ENCODE results near the gene MEF2D.

MEF2D gene

DNA sequence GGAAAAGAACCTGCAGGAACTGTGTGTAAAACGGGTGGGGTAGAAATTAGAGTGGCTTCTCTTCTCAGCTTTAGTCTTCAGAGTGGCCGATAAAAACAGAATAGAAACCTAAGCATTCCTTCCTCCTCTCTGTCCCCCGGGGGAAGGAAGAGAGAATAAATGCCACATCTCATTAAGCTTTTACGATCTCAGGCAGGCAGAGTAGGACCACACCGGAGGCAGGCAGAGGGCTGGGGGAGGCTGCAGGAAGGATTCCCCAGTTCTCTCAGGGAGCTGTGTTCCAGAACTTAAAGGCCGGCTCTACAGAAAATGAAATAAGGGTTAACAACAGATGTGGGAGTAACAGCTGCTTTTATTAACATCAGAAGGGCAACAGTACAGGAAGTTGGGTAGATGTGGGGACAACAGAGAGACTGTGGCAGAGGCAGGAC, 24.5 kb upstream of the MEF2D start:
- no peak overlapping the region for H3K4me3 ChIP-seq (ENCODE audit: low read depth, low read length)
- H3K36me3 ChIP-seq (replicated peaks) = no peaks in the 10 kb centered on the region
- in situ Hi-C loops (cut with HindIII; ENCODE audit: low pct_ligation_motif_present, low sequenced_read_pairs) = loop anchor here (10.0 kb wide), 1 partner anchor 50 kb away; the partner anchor contains the start of genes IQGAP3 and TTC24
- TF ChIP-seq, protein P1, sequence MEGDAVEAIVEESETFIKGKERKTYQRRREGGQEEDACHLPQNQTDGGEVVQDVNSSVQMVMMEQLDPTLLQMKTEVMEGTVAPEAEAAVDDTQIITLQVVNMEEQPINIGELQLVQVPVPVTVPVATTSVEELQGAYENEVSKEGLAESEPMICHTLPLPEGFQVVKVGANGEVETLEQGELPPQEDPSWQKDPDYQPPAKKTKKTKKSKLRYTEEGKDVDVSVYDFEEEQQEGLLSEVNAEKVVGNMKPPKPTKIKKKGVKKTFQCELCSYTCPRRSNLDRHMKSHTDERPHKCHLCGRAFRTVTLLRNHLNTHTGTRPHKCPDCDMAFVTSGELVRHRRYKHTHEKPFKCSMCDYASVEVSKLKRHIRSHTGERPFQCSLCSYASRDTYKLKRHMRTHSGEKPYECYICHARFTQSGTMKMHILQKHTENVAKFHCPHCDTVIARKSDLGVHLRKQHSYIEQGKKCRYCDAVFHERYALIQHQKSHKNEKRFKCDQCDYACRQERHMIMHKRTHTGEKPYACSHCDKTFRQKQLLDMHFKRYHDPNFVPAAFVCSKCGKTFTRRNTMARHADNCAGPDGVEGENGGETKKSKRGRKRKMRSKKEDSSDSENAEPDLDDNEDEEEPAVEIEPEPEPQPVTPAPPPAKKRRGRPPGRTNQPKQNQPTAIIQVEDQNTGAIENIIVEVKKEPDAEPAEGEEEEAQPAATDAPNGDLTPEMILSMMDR (IDR thresholded peaks at IDR 0.05; ENCODE audit: low read depth, low read length, missing control alignments) = no peak
- DNase-seq = no peak
- H3K27ac ChIP-seq = no peak overlapping the region
- no peaks in the 10 kb centered on the region for H3K27me3 ChIP-seq (replicated peaks)

DNA sequence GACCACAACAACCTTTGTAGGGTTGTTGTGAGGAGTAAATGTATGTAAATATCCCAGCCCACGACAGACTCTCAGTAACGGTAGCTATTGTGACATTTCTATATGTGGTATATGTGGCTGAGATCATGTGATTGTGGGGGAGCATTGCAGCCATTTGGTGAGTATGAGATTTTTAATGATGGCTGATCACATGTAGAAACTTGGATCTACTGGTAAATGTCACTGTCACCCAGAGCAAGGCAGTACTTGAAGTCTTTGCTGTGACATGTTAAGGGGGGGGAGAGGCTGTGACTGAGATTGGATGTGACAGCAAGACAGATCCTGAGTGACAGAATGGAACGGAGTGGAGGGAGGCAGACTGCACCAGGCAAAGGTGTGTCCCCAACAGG, 23.9 kb upstream of the MEF2D start:
- no peak for DNase-seq
- no peaks in the 10 kb centered on the region for H3K27me3 ChIP-seq (replicated peaks)
- in situ Hi-C loops (cut with HindIII; ENCODE audit: low pct_ligation_motif_present, low sequenced_read_pairs) = loop anchor here (10.0 kb wide), 1 partner anchor 50 kb away; the partner anchor contains the start of genes IQGAP3 and TTC24
- H3K36me3 ChIP-seq (replicated peaks) = no peaks in the 10 kb centered on the region
- TF ChIP-seq, protein P1 (IDR thresholded peaks at IDR 0.05; ENCODE audit: low read depth, low read length, missing control alignments) = no peak
- no peak overlapping the region for H3K4me3 ChIP-seq (ENCODE audit: low read depth, low read length)
- no peak overlapping the region for H3K27ac ChIP-seq

DNA sequence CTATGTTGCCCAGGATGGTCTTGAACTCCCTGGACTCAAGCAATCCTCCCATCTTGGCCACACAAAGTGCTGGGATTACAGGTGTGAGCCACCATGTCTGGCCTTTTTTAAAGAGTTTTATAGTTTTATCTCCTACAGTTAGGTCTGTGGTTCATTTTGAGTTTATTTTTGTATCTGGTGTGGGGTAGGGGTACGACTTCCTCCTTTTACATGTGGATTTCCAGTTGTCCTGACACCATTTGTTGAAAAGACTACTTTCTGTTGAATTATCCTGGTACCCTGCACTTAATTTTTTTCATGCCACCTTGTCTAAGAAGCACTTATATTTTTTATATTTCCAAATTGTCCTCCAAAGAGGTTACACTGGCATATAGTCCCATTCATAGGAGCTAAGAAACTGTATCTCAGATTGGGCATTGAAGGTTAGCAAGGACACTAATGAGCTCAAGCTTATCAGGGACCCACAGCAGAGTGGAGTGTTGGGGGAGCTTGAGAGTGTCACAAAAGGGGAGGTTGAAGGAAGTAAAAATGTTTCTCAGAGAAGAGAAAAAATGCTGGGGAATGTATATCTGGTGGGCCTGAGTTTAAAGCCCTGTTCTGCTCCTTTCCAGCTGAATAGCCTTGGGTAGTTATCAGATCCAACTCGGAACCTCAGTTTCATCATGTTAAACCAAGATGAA, 23.4 kb upstream of the MEF2D start:
- Histone ChIP-seq H3K27me3 (replicated peaks) (no peaks in the 10 kb centered on the region), H3K36me3 (replicated peaks) (no peaks in the 10 kb centered on the region), H3K27ac (no peak overlapping the region), H3K4me3 (ENCODE audit: low read depth, low read length) (no peak overlapping the region)
- no peak for DNase-seq
- in situ Hi-C loops (cut with HindIII; ENCODE audit: low pct_ligation_motif_present, low sequenced_read_pairs) = loop anchor here (10.0 kb wide), 1 partner anchor 51 kb away; the partner anchor contains the start of genes IQGAP3 and TTC24
- TF ChIP-seq, protein P1 (IDR thresholded peaks at IDR 0.05; ENCODE audit: low read depth, low read length, missing control alignments) = no peak

GRCh38 chr1:156522443-156522970, 21.9 kb upstream of the MEF2D start:
- Histone ChIP-seq H3K36me3 (replicated peaks) (no peaks in the 10 kb centered on the region), H3K27ac (no peak overlapping the region), H3K4me3 (ENCODE audit: low read depth, low read length) (no peak overlapping the region), H3K27me3 (replicated peaks) (no peaks in the 10 kb centered on the region)
- in situ Hi-C loops (cut with HindIII; ENCODE audit: low pct_ligation_motif_present, low sequenced_read_pairs) = loop anchor here (10.0 kb wide), 1 partner anchor 52 kb away; the partner anchor contains the start of genes IQGAP3 and TTC24
- TF ChIP-seq, protein P1 (IDR thresholded peaks at IDR 0.05; ENCODE audit: low read depth, low read length, missing control alignments) = no peak
- DNase-seq = no peak

DNA sequence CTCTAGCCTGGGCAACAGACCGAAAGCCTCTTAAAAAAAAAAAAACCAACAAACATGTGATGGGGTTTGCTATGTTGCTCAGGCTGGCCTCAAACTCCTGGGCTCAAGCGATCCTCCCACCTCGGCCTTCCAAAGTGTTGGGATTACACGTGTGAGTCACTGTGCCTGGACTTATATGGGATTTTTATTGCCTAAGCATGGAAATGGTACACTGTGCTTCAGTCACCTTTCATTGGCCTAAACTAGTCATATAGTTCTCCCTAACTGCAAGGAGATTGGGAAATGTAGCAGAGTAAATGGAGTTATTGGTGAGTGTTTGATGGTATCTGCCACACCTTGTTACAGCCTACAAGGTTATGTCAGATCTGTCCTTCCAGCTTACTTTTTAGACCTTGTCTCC, 17.2 kb upstream of the MEF2D start:
- Histone ChIP-seq H3K27ac (no peak overlapping the region), H3K27me3 (replicated peaks) (no peaks in the 10 kb centered on the region), H3K36me3 (replicated peaks) (no peaks in the 10 kb centered on the region), H3K4me3 (ENCODE audit: low read depth, low read length) (no peak overlapping the region)
- TF ChIP-seq, protein P1 (IDR thresholded peaks at IDR 0.05; ENCODE audit: low read depth, low read length, missing control alignments) = no peak
- in situ Hi-C loops (cut with HindIII; ENCODE audit: low pct_ligation_motif_present, low sequenced_read_pairs) = no loop called here
- no peak for DNase-seq
